HL-60 (cell line): ENCODE measurements around the gene MYO3B.

ENCODE experiments used
- CTCF ChIP-seq: IDR thresholded peaks from one replicate; pipeline ENCODE4 v1.5.1; 2011; ENCODE audit warnings: low read length, control low read depth, inconsistent platforms; ENCODE audit not compliant: insufficient read depth
- GABPA ChIP-seq: IDR thresholded peaks from 2 replicates; pipeline ENCODE4 v1.6.1; 2012; ENCODE audit warnings: low read depth
- POLR2AphosphoS5 ChIP-seq: IDR thresholded peaks from 2 replicates; pipeline ENCODE4 v1.6.1; 2012; ENCODE audit warnings: low read depth
- REST ChIP-seq: IDR thresholded peaks from 2 replicates; pipeline ENCODE4 v1.6.1; 2012; ENCODE audit warnings: low read depth; ENCODE audit not compliant: insufficient replicate concordance
- SPI1 ChIP-seq: IDR thresholded peaks from 2 replicates; pipeline ENCODE4 v1.6.1; 2012; ENCODE audit warnings: low read depth, mild to moderate bottlenecking, borderline replicate concordance

GRCh38 chr2:170265321-170265720 lies 87.4 kb downstream of the MYO3B start:
- TF ChIP-seq CTCF (no peak), POLR2AphosphoS5 (no peak), REST (no peak), GABPA (no peak), SPI1 (no peak)
